HFFc6 (cell line): ENCODE data around the gene C19orf12. TPM values are rescaled to one million over a fixed set of nuclear protein-coding genes. Genes with fewer than 3 reads are reported as not detected.

ENCODE experiments used
- DNase-seq: peaks from one replicate; pipeline ENCODE4 v3.0.0-alpha.2; 2018
- H3K27ac Mint-ChIP-seq: 2 replicates; pipeline ENCODE4 v1.8.0; 2020; ENCODE audit warnings: mild to moderate bottlenecking, mixed read lengths
- H3K27me3 Mint-ChIP-seq: 2 replicates; pipeline ENCODE4 v1.8.0; 2021; ENCODE audit warnings: mild to moderate bottlenecking, moderate library complexity, mixed read lengths; ENCODE audit not compliant: insufficient read depth
- H3K36me3 Mint-ChIP-seq: 2 replicates; pipeline ENCODE4 v1.8.0; 2021; ENCODE audit warnings: low read depth, mixed read lengths
- H3K4me1 Mint-ChIP-seq: 2 replicates; pipeline ENCODE4 v1.8.0; 2020; ENCODE audit warnings: low read depth, mixed read lengths
- H3K4me3 Mint-ChIP-seq: 2 replicates; pipeline ENCODE4 v1.8.0; 2020; ENCODE audit warnings: mild to moderate bottlenecking, moderate library complexity, mixed read lengths
- H3K9me3 Mint-ChIP-seq: 2 replicates; pipeline ENCODE4 v1.8.0; 2020; ENCODE audit warnings: mild to moderate bottlenecking, mixed read lengths
- total RNA-seq, 6 experiments: library from RNA; stranded (reverse); fragmentation: NEBNext Ultra II Directional; extraction: Animal tissue kit (Norgen Biotek cat#: 25700); gene quantifications; 2 replicates in 1 of 6; 3 replicates in 5 of 6; pipeline ENCODE4 v1.2.3, GENCODE V29; 2021
- TF ChIP-seq, protein P1 (sequence below): fragments of 200-600 bp; sonication (generic); IDR thresholded peaks from 2 replicates; pipeline ENCODE4 v1.5.0; 2021; ENCODE audit warnings: antibody characterized with exemption, mild to moderate bottlenecking

The C19orf12 gene
- total RNA-seq, 6 experiments from 2014 or later = 23.3 to 32.7 (median 24.7) TPM

DNA sequence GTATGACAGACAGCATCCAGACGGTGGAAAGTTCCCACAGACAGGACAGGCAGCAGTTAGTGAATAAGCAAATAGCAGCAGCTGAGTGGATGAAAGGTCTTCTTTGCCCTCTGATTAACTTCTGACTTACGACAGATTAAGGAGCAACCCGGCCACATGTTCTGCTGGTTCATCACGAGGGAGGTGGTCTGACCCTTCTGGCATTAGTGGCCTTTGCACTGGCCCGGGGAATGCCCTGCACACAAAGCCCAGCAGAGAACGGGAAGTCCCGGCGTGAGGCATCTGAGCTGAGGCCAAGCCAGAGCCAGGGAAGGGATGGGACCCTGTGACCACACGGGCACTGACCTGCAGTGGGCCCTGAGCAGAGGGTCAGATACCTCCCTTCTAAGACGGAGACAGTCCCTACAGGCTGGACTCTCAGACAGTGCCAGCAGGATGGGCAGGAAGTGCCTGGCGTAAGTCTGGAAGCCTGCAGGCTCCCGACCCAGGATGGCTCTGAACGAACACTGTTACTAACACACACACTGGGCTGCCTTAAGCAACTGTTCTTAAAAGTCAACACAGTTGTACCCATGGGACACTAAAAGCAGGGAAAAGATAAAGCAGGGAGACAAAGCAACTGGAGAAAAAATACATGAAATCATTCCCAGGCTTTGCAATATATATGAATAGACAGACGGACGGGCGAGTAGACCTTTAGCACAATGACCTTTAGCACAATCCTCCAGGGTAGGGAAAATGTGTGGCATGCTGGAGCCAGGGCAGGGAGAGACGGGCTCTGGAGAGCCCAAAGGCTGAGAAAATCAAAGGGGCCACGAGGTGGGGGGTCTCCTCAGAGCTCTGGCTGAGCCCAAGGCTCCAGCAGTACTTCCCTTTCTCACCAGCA lies 6.3 kb downstream of the C19orf12 start:
- TF ChIP-seq, protein P1, sequence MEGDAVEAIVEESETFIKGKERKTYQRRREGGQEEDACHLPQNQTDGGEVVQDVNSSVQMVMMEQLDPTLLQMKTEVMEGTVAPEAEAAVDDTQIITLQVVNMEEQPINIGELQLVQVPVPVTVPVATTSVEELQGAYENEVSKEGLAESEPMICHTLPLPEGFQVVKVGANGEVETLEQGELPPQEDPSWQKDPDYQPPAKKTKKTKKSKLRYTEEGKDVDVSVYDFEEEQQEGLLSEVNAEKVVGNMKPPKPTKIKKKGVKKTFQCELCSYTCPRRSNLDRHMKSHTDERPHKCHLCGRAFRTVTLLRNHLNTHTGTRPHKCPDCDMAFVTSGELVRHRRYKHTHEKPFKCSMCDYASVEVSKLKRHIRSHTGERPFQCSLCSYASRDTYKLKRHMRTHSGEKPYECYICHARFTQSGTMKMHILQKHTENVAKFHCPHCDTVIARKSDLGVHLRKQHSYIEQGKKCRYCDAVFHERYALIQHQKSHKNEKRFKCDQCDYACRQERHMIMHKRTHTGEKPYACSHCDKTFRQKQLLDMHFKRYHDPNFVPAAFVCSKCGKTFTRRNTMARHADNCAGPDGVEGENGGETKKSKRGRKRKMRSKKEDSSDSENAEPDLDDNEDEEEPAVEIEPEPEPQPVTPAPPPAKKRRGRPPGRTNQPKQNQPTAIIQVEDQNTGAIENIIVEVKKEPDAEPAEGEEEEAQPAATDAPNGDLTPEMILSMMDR = no peak
- Mint-ChIP-seq H3K4me1 (peaks cover 17% of the 10 kb centered on the region), H3K36me3 (peaks cover 7% of the 10 kb centered on the region; the same call in 1 of the 2 replicates), H3K27ac (no peak overlapping the region), H3K9me3 (no peaks in the 10 kb centered on the region), H3K4me3 (no peak overlapping the region), H3K27me3 (no peaks in the 10 kb centered on the region)
- DNase-seq = no peak

DNA sequence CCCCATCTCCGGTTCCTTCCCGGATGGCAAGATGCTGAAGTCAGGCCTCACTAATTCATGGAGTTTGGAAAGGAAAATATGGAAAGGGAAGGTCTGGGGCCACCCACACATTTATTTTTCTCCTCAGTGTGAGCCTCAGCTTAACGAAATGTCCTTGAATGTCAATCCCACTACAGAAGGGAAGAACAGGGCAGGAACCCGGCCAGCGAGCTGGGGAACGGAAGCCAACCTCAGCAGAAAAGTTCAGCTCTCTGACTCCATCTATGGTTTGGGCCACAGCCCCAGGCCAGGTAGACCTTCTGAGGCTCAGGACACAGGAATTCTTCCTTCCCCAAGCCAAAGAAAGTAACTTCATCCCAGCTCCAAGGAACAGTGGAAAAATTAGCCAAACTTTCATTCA lies 8.4 kb downstream of the C19orf12 start:
- no peak overlapping the region for H3K4me3 Mint-ChIP-seq
- no peaks in the 10 kb centered on the region for H3K9me3 Mint-ChIP-seq
- no peak for DNase-seq
- TF ChIP-seq, protein P1 = no peak
- peaks cover 7% of the 10 kb centered on the region; the same call in 1 of the 2 replicates for H3K36me3 Mint-ChIP-seq
- H3K27me3 Mint-ChIP-seq = no peaks in the 10 kb centered on the region
- H3K4me1 Mint-ChIP-seq = 0 out of 2 replicates have a peak, but pooled peaks cover 5% of the 10 kb centered on the region
- H3K27ac Mint-ChIP-seq = no peak overlapping the region

DNA sequence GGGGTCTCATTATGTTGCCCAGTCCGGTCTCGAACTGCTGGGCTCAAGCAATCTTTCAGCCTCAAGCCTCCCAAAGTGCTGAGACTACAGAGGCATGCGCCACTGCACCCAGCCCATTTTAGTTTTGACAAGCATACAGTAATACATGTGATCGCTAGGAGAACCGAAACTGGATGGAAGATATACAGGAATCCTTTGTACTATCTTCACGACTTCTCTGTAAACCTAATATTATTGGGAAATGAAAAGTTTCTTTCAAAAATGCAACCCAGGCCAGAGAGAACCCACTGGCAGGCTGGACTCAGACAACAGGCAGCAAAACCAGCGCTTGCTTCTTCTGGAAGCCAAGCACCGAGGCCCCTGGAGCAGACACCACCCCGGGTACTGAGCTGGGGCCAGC lies 9.4 kb downstream of the C19orf12 start:
- Mint-ChIP-seq H3K9me3 (no peaks in the 10 kb centered on the region), H3K4me1 (0 out of 2 replicates have a peak, but pooled peaks cover 5% of the 10 kb centered on the region), H3K4me3 (no peak overlapping the region), H3K36me3 (peaks cover 7% of the 10 kb centered on the region; the same call in 1 of the 2 replicates), H3K27ac (no peak overlapping the region), H3K27me3 (peaks cover 1% of the 10 kb centered on the region; the same call in 1 of the 2 replicates)
- no peak for DNase-seq
- TF ChIP-seq, protein P1 = no peak

DNA sequence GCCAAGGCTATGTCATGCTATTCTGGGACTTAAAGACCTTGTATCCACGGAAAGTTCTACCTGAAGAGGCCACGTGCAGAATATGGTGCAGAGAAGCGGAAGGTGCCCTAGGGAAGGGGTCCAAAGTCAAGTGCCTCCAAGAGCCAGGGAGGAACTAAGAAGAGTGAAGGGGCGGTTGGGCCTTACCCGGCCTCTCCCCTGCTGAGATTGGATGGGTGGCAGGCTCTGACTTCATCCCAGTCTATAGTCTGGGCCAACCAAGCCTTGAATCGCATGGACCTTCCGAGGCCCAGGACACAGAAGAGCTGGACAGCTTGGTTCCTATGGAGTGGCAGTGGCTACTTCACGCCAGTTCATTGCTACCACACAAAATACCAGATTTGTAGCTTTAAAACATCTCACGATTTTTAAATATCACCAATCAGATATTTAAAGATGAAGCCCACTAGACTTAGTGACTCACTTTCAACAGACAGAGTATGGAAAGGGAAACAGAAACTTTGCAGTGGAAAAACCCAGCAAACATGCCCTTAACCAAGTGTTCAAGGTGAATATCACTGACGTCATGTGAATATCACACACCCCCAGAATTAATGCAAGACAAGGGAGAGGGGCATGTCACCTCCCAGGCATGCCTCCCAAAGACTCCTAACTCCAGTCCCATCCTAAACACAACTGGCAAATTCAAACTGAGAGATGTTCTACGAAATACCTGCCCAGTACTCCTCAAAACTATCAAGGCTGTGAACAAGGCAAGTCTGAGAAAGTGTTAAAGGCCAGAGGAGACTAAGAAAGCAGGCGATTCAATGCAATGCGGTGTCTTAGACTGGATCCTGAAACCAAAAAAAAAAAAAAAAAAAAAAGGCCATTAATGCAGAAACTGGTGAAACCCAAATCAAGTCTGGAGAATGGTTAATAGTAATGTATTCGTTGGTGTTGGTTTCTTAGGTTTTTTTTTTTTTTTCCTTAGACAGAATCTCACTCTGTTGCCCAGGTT lies 10.2 kb downstream of the C19orf12 start:
- TF ChIP-seq, protein P1 = no peak
- DNase-seq = no peak
- Mint-ChIP-seq H3K27ac (no peak overlapping the region), H3K4me3 (no peak overlapping the region), H3K36me3 (peaks cover 7% of the 10 kb centered on the region; the same call in 1 of the 2 replicates), H3K9me3 (no peaks in the 10 kb centered on the region), H3K4me1 (0 out of 2 replicates have a peak, but pooled peaks cover 5% of the 10 kb centered on the region), H3K27me3 (peaks cover 3% of the 10 kb centered on the region; the same call in 1 of the 2 replicates)

DNA sequence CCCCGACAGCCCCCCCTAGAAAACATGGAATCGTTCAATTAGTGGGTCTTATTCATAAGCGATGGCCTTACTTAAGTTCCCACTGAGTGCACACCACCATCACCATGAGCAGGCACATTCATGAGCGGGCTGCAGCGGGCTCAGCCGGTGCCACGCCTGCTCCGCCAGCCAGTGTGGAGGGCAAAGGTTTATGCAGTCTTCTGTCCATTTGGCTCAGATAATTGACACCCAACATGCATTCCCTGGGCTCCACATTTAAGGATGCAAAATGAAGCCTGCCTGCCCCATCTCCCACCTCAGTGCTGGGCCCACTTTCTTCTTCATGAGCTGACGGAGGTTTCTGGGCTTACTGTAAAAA lies 12.1 kb downstream of the C19orf12 start:
- H3K27me3 Mint-ChIP-seq = peaks cover 3% of the 10 kb centered on the region; the same call in 1 of the 2 replicates
- peaks cover 7% of the 10 kb centered on the region; the same call in 1 of the 2 replicates for H3K36me3 Mint-ChIP-seq
- H3K4me1 Mint-ChIP-seq = no peaks in the 10 kb centered on the region
- DNase-seq = no peak
- H3K9me3 Mint-ChIP-seq = no peaks in the 10 kb centered on the region
- H3K4me3 Mint-ChIP-seq = no peak overlapping the region
- TF ChIP-seq, protein P1 = no peak
- H3K27ac Mint-ChIP-seq = no peak overlapping the region
